Loucy (cell line): ENCODE measurements around the gene ATP9A.

ENCODE experiments used
- H2AFZ ChIP-seq: fragments of 200-600 bp; sonication (generic); 2 replicates; pipeline ENCODE4 v1.6.0; 2016; ENCODE audit warnings: antibody characterized with exemption, mild to moderate bottlenecking, low read length, moderate library complexity
- H3F3A ChIP-seq: fragments of 200-600 bp; 2 replicates; pipeline ENCODE4 v1.6.0; 2016; ENCODE audit warnings: antibody characterized with exemption, low read depth, mild to moderate bottlenecking
- H3K27me3 ChIP-seq: fragments of 200-600 bp; sonication (generic); 2 replicates; pipeline ENCODE4 v1.6.1; 2014; ENCODE audit warnings: low read length, mild to moderate bottlenecking; ENCODE audit not compliant: insufficient read depth, poor library complexity, severe bottlenecking
- H3K36me3 ChIP-seq: fragments of 200-600 bp; sonication (generic); 2 replicates; pipeline ENCODE4 v1.6.1; 2016; ENCODE audit warnings: low read length; ENCODE audit not compliant: insufficient read depth
- H3K4me1 ChIP-seq: fragments of 200-600 bp; sonication (generic); 2 replicates; pipeline ENCODE4 v1.5.1; 2014; ENCODE audit warnings: low read length, mild to moderate bottlenecking; ENCODE audit not compliant: insufficient read depth, poor library complexity, severe bottlenecking
- H3K4me2 ChIP-seq: fragments of 200-600 bp; sonication (generic); 2 replicates; pipeline ENCODE4 v1.6.0; 2014; ENCODE audit warnings: antibody characterized with exemption, low read length, low read depth, mild to moderate bottlenecking; ENCODE audit not compliant: poor library complexity, severe bottlenecking
- H3K4me3 ChIP-seq: fragments of 200-600 bp; sonication (generic); 2 replicates; pipeline ENCODE4 v1.5.1; 2014; ENCODE audit warnings: low read length, mild to moderate bottlenecking, mixed read lengths; ENCODE audit not compliant: poor library complexity, severe bottlenecking
- H3K79me2 ChIP-seq: fragments of 200-600 bp; sonication (generic); 2 replicates; pipeline ENCODE4 v1.6.1; 2014; ENCODE audit warnings: low read length; ENCODE audit not compliant: insufficient read depth
- H3K9ac ChIP-seq: fragments of 200-600 bp; sonication (generic); 2 replicates; pipeline ENCODE4 v1.6.0; 2014; ENCODE audit warnings: mild to moderate bottlenecking, low read depth, low read length, moderate library complexity; ENCODE audit not compliant: poor library complexity, severe bottlenecking
- H3K9me2 ChIP-seq: fragments of 200-600 bp; sonication (generic); replicated peaks from 2 replicates; pipeline ENCODE4 v1.6.1; 2016; ENCODE audit warnings: low read depth, low read length, mixed read lengths
- H3K9me3 ChIP-seq: fragments of 200-600 bp; sonication (generic); 2 replicates; pipeline ENCODE4 v1.6.1; 2014; ENCODE audit warnings: mild to moderate bottlenecking, antibody characterized with exemption, low read length, low read depth; ENCODE audit not compliant: insufficient read depth
- H4K20me1 ChIP-seq: fragments of 200-600 bp; sonication (generic); 2 replicates; pipeline ENCODE4 v1.6.0; 2014; ENCODE audit warnings: antibody characterized with exemption, low read length, mild to moderate bottlenecking; ENCODE audit not compliant: insufficient read depth, poor library complexity, severe bottlenecking
- CTCF ChIP-seq: fragments of 200-600 bp; sonication (generic); conservative IDR thresholded peaks from 2 replicates; pipeline ENCODE4 v1.5.1; 2014; ENCODE audit warnings: mild to moderate bottlenecking, antibody characterized with exemption, low read length
- EZH2phosphoT487 ChIP-seq: fragments of 200-600 bp; IDR thresholded peaks from 2 replicates; pipeline ENCODE4 v1.6.1; 2018; ENCODE audit warnings: antibody characterized with exemption, mild to moderate bottlenecking, moderate library complexity, borderline replicate concordance

Gene ATP9A

GRCh38 chr20:51736947-51737346 is 31.2 kb downstream of the ATP9A start:
- no peaks in the 10 kb centered on the region for H3K4me1 ChIP-seq
- no peaks in the 10 kb centered on the region for H3K27me3 ChIP-seq
- no peaks in the 10 kb centered on the region for H3K36me3 ChIP-seq
- no peaks in the 10 kb centered on the region for H3K9me2 ChIP-seq
- no peaks in the 10 kb centered on the region for H3K9me3 ChIP-seq
- no peak overlapping the region for H2AFZ ChIP-seq
- H3F3A ChIP-seq = no peaks in the 10 kb centered on the region
- H3K4me2 ChIP-seq = no peak overlapping the region
- no peaks in the 10 kb centered on the region for H4K20me1 ChIP-seq
- no peak overlapping the region for H3K9ac ChIP-seq
- H3K4me3 ChIP-seq = no peak overlapping the region
- H3K79me2 ChIP-seq = no peaks in the 10 kb centered on the region
- no peak for TF ChIP-seq EZH2phosphoT487
- no peak for TF ChIP-seq CTCF

GRCh38 chr20:51735728-51736600 is 32.2 kb downstream of the ATP9A start:
- Histone ChIP-seq H3K9me3 (no peaks in the 10 kb centered on the region), H3F3A (no peaks in the 10 kb centered on the region), H3K4me3 (no peak overlapping the region), H3K36me3 (no peaks in the 10 kb centered on the region), H3K27me3 (no peaks in the 10 kb centered on the region), H3K9me2 (no peaks in the 10 kb centered on the region), H3K79me2 (no peaks in the 10 kb centered on the region), H4K20me1 (no peaks in the 10 kb centered on the region), H3K4me1 (no peaks in the 10 kb centered on the region), H3K9ac (no peak overlapping the region), H2AFZ (no peak overlapping the region), H3K4me2 (no peak overlapping the region)
- no peak for TF ChIP-seq CTCF
- no peak for TF ChIP-seq EZH2phosphoT487

- Histone ChIP-seq H3K79me2 (no peaks in the 10 kb centered on the region), H3F3A (no peaks in the 10 kb centered on the region), H3K4me3 (no peak overlapping the region), H3K9me3 (no peaks in the 10 kb centered on the region), H3K9ac (no peak overlapping the region), H3K4me1 (no peaks in the 10 kb centered on the region), H4K20me1 (no peaks in the 10 kb centered on the region), H3K36me3 (no peaks in the 10 kb centered on the region), H2AFZ (no peak overlapping the region), H3K9me2 (no peaks in the 10 kb centered on the region), H3K4me2 (no peak overlapping the region), H3K27me3 (no peaks in the 10 kb centered on the region)
- TF ChIP-seq EZH2phosphoT487 = no peak
- no peak for TF ChIP-seq CTCF
These were observed 33.1 kb downstream of the ATP9A start for GRCh38 chr20:51734876-51735720.
